T-helper 2 cell treated with Interferon-gamma antibody and Interleukin-4, amounts not matched to agents 100 ng/mL and 5 ng/mL, for 36 hours (primary cell): ENCODE measurements around the gene TEN1. TPM values are rescaled to one million over a fixed set of nuclear protein-coding genes. Genes with fewer than 3 reads are reported as not detected.
"Not testable (repeated sequence)": the region's sequence is repeated elsewhere in the genome, so short reads cannot be mapped to it uniquely, and the experiment has no call there.

ENCODE experiments used
- intact Hi-C: fragments of 100-400 bp; cut with micrococcal nuclease; formaldehyde crosslinking; loops from one replicate; pipeline ENCODE4 v1.15.1; 2023
- total RNA-seq: library from RNA; stranded (reverse); gene quantifications from 2 replicates; pipeline ENCODE4 v1.2.3, GENCODE V29; 2022

TEN1 gene, protein sequence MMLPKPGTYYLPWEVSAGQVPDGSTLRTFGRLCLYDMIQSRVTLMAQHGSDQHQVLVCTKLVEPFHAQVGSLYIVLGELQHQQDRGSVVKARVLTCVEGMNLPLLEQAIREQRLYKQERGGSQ
- total RNA-seq: 16.7 TPM in 2 replicates

DNA sequence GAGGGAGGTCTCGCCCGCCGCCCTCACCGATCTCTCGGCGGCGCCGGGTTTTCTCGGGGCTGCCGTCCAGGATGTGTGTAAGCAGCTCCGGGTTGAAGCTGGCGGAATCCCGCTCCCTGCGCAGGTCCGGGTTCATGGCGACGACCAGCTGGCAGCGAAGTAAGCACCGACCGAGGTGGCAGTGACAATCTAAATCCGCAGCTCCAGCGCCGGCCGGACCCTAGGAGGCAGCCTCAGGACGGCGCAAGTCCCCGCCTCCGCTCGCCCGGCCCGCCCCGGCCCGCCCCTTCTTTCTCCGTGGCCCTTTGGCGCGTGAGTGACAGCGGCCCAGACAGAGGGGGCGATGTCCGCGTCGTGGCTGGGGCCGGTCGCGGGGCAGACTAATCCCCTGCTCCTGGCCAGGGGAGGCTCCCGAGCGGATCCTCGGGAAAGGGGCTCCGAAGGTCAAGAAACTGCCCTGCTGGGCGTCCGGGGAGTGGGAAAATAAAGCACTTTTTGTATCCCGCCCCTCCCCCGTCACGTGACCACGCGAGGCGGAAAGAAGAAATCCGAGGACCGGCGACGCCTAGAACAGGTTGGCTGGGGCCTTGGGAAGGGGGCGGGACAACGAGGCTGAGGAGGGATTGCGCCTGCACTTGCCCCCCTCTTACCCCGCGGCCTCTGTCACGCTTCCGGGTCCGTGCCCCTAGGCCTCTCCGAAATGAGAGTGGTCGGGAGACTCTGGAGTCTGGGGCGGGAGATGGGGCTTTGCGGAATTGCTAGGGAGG, at the start of gene TEN1, which contains the start of gene ACOX1:
Gene TEN1, plus strand, starts transcription at position 303 of the 767 bp plus-strand sequence. CDS start 6,953 bp downstream, outside the sequence.
Gene ACOX1, minus strand, starts transcription at position 229 of the 767 bp plus-strand sequence. Its CDS starts 93 bp downstream, at position 136.
- intact Hi-C loops: loop anchor here (1.0 kb wide), 3 partner anchors 38 to 93 kb away; partner anchors contain the start of genes FBF1 and SRP68

DNA sequence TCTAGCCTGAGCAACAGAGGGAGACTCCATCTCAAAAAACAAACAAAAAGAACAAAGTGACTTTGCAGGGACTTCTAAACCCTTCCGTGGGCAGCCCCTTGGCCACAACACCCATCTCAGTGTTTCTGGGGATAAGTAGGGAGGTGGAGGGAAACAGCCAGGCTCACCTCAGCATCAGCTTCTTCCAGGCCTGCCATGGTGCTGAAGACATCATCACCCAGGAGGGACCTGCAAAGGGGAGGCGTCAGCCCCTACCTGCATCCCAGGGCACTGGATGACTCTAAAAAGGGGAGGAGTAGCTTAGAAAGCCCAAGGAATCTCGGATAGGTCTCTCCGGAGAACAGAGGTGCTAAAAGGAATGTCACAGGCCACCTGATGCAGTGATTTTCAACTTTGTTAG, 48.0 kb upstream of the TEN1 start:
- intact Hi-C loops: no loop called here

DNA sequence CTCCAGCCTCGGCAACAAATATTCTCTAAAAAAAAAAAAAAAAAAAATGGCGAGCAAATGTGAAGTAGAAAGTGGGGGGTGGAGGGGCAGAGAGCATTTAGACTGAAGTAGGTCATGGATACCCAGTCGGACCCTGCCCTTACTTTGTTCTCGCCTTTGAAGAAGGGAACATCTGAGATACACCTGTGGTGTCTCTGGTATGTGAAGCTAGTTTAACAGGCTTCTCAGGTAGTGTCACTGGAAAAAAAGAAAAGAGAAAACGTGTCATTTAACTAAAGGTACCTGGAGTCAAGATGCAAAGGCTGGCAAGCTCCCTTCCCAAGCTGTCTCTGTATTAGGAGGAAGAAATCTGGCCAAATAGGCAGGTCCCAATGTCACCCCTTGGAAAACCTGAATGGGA, 46.2 kb upstream of the TEN1 start:
- intact Hi-C loops: no loop called here

DNA sequence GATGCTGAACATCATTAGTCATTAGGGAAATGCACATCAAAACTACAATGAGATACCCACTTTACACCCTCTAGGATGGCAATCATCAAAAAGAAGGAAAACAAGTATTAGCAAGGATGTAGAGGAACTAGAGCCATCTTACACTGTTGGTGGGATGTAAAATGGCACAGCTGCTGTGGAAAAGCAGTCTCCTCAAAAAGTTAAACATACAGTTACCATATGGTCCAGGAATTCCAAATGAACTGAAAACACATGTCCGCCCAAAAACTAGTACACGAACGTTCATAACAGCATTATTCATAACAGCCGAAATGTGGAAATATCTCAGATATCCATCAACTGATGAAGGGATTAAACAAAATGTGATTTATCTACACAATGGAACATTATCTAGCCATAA, 45.2 kb upstream of the TEN1 start:
- intact Hi-C loops: no loop called here

DNA sequence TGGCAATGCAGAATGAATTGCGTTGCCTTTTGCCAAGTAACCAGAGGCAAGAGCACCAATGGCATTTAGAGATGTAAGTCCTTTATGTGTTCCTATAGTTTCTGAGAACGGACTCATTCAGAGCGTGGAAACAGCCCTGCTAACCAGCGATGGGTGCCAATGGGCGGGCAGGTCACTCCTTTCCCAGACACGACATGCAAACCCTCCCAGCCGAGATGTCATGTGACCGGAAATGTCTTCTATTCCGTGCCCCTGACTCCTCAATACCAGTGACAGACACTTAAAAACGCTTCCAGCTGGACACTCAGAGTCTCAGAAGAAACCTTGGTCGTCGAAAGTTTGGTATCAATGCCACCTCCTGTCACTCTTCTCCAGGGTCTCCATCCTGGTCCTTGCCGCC, 41.4 kb upstream of the TEN1 start:
- intact Hi-C loops: no loop called here

DNA sequence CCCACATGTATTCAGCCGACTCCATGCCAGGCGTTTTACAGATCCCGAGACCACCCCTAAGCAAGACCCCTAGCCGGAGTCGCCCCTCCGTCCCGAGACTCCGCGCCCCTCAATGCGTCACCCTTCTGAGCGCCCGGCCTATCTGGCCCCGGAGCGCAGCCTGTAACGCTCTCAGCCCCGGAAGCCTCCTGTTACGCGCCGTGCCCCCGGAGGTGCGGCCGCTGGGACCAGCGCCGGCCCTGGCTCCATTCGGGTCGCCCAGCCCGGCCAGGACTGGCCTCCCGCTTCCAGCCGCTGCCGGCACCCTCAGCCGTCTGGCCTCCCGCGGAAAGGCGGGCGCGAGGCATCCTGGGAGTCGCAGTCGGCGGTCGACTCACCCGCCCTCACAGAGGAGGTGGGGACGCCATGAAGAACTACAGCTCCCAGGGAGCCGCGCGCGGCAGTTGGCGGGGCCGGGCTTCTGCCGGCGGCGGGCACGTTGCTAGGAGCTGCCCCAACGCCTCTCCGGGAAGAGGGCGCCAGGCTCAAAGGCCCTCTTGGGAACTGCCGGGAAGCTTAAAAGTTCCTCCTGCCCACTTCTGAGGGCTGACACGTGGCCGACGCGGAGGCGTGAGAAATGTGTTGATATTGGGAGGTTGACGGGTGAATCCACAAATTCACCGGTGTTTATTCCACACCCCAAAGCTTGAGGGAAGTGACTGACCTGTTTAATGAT, 38.2 kb upstream of the TEN1 start, which contains the start of gene FBF1:
Gene FBF1, minus strand, starts transcription at position 316 of the 715 bp plus-strand sequence. CDS start 2,893 bp downstream, outside the sequence.
- intact Hi-C loops: loop anchor here (1.0 to 2.0 kb wide), 2 partner anchors 36 to 38 kb away; partner anchors contain the start of genes ACOX1, MRPL38 and TEN1

DNA sequence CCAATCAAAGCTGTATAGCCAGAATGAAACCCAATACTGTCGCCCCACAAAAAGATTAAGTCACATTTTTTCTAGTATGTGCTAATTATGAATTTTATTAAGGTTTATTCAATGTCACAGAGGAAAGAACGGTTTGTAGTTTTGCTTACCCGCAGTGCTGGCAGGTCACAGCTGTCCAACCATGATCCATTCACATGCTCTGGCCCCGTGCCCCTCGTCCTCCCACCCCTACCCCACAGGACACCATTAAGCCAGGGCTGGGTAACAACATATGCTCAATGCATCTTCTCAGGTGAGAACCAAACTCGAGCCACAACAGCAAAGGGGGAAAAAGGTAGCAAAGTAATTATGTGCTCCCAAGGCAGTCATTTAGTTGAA, 37.6 kb upstream of the TEN1 start:
- intact Hi-C loops: loop anchor here (1.0 to 2.0 kb wide), 2 partner anchors 37 to 38 kb away; partner anchors contain the start of genes ACOX1, MRPL38 and TEN1

DNA sequence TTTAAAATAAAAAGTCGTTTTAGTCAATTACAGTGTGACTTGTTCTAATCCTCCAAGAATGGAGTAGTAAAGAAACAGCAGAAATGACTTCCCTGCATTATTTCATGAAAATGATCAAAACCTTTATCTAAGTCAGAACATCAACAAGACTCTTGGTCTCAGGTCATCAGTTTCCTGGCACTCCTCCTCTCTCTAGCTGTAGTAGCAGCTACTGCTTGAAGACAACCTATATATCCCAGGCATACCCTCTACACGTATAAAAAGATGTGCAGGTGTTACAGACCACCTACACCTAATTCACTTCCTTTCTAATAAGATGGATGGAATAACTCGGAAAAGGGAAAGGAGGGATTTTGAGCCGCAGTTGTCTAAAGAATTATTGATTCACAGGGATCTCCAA, 36.6 kb upstream of the TEN1 start:
- intact Hi-C loops: no loop called here

DNA sequence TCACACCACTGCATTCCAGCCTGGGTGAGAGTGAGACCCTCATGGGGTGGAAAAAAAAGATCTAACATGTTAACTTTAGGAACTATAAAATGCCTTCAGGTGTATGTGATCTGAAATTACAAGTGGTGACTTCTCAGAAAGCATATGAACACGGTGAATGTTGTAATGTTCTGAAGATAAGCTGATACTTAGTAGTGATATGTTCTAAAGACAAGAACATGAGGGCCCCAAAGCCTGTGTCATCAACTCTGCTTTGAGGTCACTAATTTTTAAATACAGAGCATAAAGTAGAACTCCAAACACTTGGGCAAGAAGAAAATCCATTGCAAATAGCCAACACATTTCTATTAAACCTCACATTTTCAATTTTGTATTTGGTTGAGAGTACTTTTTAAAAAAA, 35.5 kb upstream of the TEN1 start:
- intact Hi-C loops: no loop called here

DNA sequence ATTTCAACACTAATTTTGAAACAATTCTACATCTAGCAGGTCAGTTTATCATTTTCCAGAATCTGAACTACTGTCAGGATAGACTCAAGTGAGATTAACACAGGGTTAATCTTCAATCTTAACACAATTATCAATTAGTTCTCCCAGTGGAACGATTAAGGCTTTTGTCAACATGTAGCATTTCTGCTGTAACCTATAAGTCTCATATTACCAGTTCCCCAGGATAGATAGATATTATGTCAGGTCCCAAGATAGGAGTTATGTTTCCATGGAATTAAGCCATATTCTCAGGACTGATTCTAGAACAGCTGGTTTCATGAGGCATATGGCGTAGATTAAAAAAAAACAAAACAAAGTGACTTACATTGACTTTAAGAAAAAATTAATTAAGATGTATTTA, 33.8 kb upstream of the TEN1 start:
- intact Hi-C loops: no loop called here

DNA sequence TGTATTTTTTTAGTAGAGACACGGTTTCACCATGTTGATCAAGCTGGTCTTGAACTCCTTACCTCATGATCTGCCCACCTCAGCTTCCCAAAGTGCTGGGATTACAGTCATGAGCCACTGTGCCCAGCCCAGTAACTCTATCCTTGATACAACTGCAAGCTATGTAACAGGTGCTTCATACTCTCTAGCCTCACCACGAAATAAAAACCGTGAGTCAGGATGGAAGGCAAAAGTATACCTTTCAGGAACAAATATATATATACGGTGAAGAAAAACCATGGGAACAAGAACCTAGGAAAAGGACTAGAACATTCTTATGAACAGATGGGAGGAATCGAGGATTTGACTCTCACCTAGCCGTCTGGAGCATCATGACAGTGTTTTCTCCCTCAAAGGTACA, 28.6 kb upstream of the TEN1 start:
- intact Hi-C loops: no loop called here

DNA sequence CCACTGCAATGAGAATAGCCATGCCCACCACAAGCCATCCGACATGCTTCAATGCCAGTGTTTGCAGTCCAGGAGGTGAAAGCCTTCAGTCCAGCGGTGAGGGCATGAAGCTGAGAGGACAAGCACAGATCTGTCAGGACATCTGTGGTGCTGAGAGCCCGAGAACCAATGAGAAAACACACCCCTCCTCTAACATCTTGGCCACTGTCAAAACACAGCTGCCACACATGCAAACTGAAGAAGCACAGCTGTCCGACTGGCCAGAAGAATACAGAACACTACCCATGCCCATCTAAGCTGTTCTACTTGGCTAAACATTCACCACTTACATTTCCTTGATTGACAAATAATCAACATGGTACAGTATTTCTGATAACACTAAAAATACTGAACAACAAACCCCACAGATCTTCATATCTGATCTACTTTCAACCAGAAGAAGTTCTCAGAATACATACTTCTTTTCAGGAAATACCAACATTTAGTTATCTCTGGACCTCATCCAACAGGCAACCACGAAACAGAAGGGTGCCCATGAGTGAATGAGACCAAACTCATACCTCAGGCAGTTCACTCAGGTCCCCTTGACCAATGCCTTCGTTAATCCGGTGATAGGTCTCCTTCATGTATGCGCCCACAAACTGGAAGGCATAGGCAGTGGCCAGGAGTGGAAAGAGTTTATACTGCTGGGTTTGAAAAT, 28.0 kb upstream of the TEN1 start:
- intact Hi-C loops: no loop called here

DNA sequence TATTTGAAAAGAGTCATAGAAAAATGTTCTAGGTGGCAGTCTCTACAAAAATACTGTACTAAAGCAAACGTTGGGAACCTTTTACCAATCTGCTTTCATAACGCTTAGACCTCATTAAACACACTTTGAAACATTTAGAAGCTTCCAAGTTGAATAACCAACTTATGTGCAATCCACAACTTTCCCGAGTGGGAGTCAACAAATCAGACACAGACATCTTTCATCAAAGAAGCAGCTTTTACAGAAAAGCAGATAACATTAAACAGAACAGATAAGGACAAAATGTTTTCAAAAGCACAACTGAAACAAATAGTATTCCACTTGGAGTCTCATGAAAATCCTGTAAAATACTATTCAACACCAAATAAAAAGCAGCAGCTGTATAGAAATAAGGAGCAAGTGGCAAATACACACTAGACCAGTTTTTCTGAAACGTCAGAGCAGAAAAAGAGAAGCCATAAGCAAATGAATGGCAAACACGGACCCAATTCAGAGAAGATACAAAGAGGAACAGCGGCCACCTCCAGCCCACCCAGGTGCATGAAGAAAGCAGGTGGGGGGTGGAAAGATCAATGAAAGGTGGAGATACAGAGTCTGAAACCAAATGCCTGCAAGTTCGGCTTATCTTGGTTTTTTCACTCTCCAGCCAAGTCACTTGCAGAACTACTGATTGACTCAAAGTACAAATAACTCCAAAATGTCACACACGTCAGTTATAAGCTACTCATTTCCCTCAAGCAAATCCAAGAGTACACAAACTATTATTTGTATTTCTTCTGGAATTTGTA, 19.8 kb upstream of the TEN1 start:
- intact Hi-C loops: no loop called here

DNA sequence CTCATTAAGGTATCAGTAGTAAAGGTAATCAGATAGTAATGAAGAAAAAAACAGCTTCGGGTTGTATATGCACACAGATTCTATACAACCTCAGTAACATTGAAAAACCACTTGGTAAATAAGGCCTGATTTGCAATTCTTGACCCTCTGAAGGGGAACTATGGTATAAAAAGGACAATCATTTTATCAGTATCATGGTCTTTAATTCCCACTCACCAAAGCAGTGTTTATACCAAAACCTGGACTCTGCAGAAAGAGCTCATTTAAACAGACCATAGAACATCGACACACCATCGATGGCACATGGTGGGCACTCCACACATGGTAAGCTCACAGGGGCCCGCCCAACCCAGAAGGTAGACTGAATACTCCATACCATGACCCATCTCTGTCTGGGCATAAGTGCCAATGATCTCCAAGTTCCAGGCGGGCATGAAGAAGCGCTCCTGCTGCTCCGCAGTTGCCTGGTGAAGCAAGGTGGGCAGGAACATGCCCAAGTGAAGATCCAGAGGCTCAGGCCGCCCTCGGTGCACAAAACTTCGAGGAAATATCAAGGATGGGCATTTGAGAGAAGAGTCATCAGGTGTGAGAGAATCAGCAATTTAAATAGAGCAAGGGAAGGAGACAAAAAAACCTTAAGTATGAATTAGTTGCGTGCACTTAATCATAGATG, 19.1 kb upstream of the TEN1 start:
- intact Hi-C loops: no loop called here

DNA sequence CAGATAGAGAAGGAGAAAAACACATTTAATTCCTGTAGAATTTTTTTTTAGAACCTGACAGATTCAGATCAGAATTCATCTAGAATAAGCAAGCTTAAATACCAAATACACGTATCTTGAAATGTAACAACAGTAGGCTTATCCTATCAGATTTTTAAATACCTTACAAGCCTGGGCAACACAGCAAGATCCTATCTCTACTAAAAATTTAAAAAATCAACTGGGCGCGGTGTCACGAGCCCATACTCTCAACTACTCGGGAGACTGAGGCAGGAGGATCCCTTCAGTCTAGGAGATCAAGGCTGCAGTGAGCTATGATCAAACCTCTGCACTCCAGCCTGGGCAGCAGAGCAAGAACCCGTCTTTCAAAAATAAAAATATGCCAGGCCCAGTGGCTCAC, 13.6 kb upstream of the TEN1 start:
- intact Hi-C loops: no loop called here

DNA sequence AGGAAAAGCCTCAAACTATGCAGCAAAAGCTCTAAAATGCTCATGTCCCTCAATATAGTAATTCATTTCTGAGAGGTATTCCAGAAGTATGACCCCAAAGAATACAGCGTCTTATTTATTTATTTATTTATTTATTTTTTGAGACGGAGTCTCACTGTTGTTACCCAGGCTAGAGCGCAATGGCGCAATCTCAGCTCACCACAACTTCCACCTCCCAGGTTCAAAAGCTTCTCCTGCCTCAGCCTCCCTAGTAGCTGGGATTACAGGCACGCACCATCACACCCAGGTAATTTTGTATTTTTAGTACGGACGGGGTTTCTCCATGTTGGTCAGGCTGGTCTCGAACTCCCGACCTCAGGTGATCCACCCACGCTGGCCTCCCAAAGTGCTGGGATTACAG, 10.0 kb upstream of the TEN1 start:
- intact Hi-C loops: not testable (repeated sequence)

DNA sequence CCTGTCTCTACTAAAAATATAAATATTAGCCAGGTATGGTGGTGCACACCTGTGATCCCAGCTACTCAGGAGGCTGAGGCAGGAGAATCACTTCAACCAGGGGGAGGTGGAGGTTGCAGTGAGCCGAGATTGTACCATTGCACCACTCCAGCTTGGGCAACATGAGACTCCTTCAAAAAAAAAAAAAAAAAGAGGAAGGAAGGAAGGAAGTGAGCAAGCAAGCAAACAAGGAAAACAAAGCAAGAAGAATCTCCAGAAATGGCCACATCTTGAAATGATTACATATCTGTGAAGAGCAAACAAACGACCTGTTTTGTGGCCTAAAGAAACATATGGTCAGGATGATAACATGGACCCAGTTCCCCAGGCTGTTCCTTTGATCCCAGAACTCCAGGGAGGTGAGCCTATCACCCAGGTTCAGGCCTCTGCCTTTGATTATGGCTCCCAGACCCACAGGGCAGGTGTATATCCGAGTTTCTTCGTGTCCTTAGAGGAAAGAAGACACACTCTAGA, 9.0 kb upstream of the TEN1 start:
- intact Hi-C loops: no loop called here

DNA sequence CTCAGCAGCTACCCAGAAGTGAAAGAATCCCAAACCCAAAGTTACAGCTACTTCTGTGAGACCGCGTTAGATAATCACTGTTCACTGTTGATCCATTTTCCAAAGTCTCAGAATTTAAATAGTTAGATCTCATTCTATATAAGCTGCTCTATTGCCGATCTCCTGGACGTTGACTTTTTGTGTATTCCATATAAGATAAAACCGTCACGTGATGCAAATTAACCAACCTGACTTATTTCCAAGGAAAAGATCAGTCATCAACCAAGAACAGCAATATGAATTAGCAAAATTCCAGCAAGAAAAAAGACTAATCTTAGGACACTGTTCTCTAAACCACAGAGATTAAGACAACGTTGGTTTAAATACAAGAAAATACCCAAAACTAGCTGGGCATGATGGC, 8.4 kb upstream of the TEN1 start:
- intact Hi-C loops: no loop called here

DNA sequence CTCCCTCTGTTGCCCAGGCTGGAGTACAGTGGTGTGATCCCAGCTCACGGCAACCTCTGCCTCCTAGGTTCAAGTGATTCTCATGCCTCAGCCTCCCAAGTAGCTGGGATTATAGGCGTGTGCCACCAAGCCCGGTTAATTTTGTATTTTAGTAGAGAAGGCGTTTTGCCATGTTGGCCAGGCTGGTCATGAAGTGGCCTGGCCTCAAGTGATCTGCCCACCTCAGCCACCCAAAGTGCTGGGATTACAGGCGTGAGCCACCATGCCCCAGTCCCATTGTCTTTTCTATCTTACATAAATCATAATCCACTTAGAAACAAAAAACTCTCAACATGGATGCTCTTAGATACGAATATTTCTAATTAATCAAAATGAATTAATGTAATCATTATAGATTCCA, 3.9 kb upstream of the TEN1 start:
- intact Hi-C loops: not testable (repeated sequence)

DNA sequence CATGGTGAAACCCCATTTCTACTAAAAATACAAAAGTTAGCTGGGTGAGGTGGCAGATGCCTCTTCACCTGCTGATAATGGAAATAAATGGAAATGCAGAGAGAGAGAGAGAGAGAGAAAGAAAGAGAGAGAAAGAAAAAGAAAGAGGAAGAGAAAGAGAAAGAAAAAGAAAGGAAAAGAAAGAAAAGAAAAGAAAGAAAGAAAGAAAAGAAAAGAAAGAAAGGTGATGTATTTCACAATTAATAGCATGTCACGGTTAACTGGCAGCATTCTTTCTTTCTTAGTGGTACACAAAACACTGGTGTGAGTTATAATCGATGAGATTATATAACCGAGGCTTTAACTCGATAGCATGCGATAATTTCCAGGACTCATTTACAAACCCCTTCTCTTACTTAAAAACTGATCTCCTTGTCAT, 3.3 kb upstream of the TEN1 start:
- intact Hi-C loops: no loop called here
